OCI-LY3 (cell line): ENCODE data around the gene ABCG4.

Experiments
- H2AFZ ChIP-seq: fragments of 200-600, 300-600 bp; shearing (Covaris generic); 2 replicates; pipeline ENCODE4 v1.6.0; 2014; ENCODE audit warnings: antibody characterized with exemption, low read depth, low read length
- H3K27ac ChIP-seq: fragments of 200-600, 300-600 bp; sonication (generic); 2 replicates; pipeline ENCODE4 v1.5.1; 2014; ENCODE audit warnings: mild to moderate bottlenecking, low read length, moderate library complexity, mixed read lengths
- H3K27me3 ChIP-seq: fragments of 200-600, 300-600 bp; sonication (generic); 2 replicates; pipeline ENCODE4 v1.6.1; 2014; ENCODE audit warnings: low read depth, low read length, mixed read lengths
- H3K36me3 ChIP-seq: fragments of 200-600, 300-600 bp; sonication (generic); replicated peaks from 2 replicates; pipeline ENCODE3; 2014; ENCODE audit warnings: low read depth, low read length, mixed read lengths
- H3K4me1 ChIP-seq: fragments of 300-600, 200-600 bp; sonication (generic); 2 replicates; pipeline ENCODE4 v1.6.1; 2014; ENCODE audit warnings: low read length, mixed read lengths
- H3K4me2 ChIP-seq: fragments of 200-600, 300-600 bp; sonication (generic); 2 replicates; pipeline ENCODE4 v1.6.1; 2014; ENCODE audit warnings: low read length, mixed read lengths
- H3K4me3 ChIP-seq: fragments of 300-600, 200-600 bp; sonication (generic); 2 replicates; pipeline ENCODE4 v1.5.1; 2014; ENCODE audit warnings: antibody characterized with exemption, mild to moderate bottlenecking, low read length, moderate library complexity
- H3K79me2 ChIP-seq: fragments of 300-600, 200-600 bp; shearing (Covaris generic); 2 replicates; pipeline ENCODE4 v1.6.1; 2014; ENCODE audit warnings: mild to moderate bottlenecking, low read length, mixed read lengths
- H3K9ac ChIP-seq: fragments of 300-600, 200-600 bp; shearing (Covaris generic); 2 replicates; pipeline ENCODE4 v1.6.0; 2014; ENCODE audit warnings: mild to moderate bottlenecking, low read length, moderate library complexity
- H3K9me3 ChIP-seq: fragments of 200-600, 300-600 bp; shearing (Covaris generic); 2 replicates; pipeline ENCODE4 v1.6.1; 2014; ENCODE audit warnings: low read length, mixed read lengths; ENCODE audit not compliant: insufficient read depth
- H4K20me1 ChIP-seq: fragments of 200-600, 300-600 bp; sonication (generic); 2 replicates; pipeline ENCODE4 v1.6.1; 2016; ENCODE audit warnings: low read length, mixed read lengths; ENCODE audit not compliant: insufficient read depth
- EZH2phosphoT487 ChIP-seq: fragments of 200-600 bp; shearing (Covaris generic); IDR thresholded peaks from 2 replicates; pipeline ENCODE4 v1.6.1; 2018; ENCODE audit warnings: antibody characterized with exemption, mixed run types, low read depth
- TF ChIP-seq, protein P1 (sequence below): fragments of 200-600, 300-600 bp; sonication (generic); IDR thresholded peaks from 2 replicates; pipeline ENCODE4 v1.5.1; 2014; ENCODE audit warnings: antibody characterized with exemption, low read length, low read depth

Gene ABCG4

DNA sequence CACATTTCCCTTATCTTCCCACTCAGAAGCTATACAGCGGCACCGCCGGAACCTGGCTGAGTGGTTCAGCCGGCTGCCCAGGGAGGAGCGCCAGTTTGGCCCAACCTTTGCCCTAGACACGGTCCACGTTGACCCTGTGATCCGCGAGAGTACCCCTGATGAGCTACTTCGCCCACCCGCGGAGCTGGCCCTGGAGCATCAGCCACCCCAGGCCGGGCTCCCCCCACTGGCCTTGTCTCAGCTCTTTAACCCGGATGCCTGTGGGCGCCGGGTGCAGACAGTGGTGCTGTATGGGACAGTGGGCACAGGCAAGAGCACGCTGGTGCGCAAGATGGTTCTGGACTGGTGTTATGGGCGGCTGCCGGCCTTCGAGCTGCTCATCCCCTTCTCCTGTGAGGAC, 24.6 kb downstream of the ABCG4 start:
- Histone ChIP-seq H2AFZ (no peak overlapping the region), H3K27me3 (no peaks in the 10 kb centered on the region), H3K9me3 (no peaks in the 10 kb centered on the region), H3K9ac (no peak overlapping the region), H3K27ac (no peak overlapping the region), H3K4me3 (no peak overlapping the region), H3K4me1 (peaks cover 6% of the 10 kb centered on the region; the same call in 1 of the 2 replicates), H3K36me3 (peaks cover 2% of the 10 kb centered on the region), H4K20me1 (no peaks in the 10 kb centered on the region), H3K4me2 (no peak overlapping the region), H3K79me2 (no peaks in the 10 kb centered on the region)
- no peak for TF ChIP-seq EZH2phosphoT487
- TF ChIP-seq, protein P1, sequence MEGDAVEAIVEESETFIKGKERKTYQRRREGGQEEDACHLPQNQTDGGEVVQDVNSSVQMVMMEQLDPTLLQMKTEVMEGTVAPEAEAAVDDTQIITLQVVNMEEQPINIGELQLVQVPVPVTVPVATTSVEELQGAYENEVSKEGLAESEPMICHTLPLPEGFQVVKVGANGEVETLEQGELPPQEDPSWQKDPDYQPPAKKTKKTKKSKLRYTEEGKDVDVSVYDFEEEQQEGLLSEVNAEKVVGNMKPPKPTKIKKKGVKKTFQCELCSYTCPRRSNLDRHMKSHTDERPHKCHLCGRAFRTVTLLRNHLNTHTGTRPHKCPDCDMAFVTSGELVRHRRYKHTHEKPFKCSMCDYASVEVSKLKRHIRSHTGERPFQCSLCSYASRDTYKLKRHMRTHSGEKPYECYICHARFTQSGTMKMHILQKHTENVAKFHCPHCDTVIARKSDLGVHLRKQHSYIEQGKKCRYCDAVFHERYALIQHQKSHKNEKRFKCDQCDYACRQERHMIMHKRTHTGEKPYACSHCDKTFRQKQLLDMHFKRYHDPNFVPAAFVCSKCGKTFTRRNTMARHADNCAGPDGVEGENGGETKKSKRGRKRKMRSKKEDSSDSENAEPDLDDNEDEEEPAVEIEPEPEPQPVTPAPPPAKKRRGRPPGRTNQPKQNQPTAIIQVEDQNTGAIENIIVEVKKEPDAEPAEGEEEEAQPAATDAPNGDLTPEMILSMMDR: no peak

DNA sequence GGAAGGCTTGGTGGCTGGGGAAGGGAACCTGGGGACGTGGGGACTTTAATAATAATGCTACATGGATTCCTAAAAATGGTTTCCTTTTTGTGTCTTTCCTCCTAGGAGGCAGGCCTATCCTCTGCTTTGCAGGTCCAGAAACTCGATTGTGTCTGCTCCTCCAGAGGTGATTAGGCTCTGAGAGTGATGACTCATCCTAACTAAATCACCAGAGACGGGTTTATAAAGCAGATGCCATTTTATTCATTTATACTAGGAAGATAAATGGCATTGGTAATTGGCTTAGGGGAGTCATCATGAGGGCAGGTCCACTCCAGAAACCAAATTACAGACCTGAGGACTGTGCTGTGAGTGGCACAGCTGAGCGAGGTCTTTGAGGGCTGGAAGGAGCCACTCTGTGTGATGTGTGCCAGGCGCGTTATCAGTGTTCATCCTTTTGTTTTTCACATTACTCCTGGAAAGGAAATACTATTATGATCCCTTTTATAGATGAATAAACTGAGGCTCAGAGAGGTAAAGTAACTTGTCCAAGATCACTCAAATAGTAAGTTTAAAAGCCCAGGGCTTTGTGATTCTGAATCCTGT, 26.7 kb downstream of the ABCG4 start:
- no peak overlapping the region for H2AFZ ChIP-seq
- no peak overlapping the region for H3K4me3 ChIP-seq
- no peak overlapping the region for H3K27ac ChIP-seq
- no peak overlapping the region for H3K9ac ChIP-seq
- H3K4me1 ChIP-seq: peaks cover 4% of the 10 kb centered on the region; the same call in 1 of the 2 replicates
- no peaks in the 10 kb centered on the region for H3K27me3 ChIP-seq
- no peak overlapping the region for H3K4me2 ChIP-seq
- TF ChIP-seq, protein P1: no peak
- no peak for TF ChIP-seq EZH2phosphoT487
- no peaks in the 10 kb centered on the region for H4K20me1 ChIP-seq
- no peaks in the 10 kb centered on the region for H3K9me3 ChIP-seq
- peaks cover 6% of the 10 kb centered on the region for H3K36me3 ChIP-seq
- no peaks in the 10 kb centered on the region for H3K79me2 ChIP-seq

DNA sequence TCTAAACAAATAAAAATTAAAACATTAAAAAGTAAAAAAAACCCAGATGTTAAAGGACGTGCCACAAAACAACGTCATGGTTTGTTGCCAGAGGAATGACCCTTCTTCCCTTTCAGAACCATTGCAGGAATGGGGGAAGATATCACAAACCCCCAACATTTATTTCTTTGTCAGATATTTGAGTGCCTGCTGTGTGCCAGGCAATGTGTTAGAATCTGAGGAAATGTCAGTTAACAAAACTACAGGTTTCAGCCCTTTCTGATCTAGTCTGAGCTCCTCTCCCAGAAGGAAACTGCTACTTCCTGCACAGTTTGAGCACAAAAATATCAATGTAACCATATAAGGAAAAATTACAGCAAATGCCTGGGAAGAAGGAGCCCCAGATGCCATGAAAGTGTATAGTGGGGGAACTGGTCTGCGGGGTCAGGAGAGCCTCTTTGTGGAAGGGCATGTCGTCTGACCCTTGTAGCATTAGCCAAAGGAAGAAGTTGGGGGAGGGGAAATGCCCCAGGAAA, 29.4 kb downstream of the ABCG4 start:
- Histone ChIP-seq H3K79me2 (no peaks in the 10 kb centered on the region), H3K27ac (no peak overlapping the region), H3K9ac (no peak overlapping the region), H3K9me3 (no peaks in the 10 kb centered on the region), H4K20me1 (no peaks in the 10 kb centered on the region), H3K27me3 (no peaks in the 10 kb centered on the region), H2AFZ (no peak overlapping the region), H3K36me3 (peaks cover 15% of the 10 kb centered on the region), H3K4me2 (no peak overlapping the region), H3K4me1 (peaks cover 4% of the 10 kb centered on the region; the same call in 1 of the 2 replicates), H3K4me3 (no peak overlapping the region)
- no peak for TF ChIP-seq EZH2phosphoT487
- TF ChIP-seq, protein P1: no peak

DNA sequence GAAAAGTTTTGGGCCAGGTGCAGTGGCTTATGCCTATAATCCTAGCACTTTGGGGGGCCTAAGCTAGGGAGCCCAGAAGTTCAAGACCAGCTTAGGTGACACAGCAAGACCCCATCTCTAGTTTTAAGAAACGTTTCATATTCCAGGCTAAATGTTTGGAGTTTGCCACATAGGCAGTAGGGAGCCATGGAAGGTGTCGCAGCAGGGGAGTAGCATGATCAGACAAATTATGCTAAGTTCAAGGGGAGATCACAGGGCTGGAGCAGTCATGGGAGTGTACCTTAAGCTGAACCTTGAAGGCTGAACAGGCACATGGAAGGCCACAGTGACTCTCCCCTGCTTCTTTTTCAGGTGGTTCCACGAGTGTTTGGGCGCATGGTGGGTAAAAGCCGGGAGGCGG, 30.5 kb downstream of the ABCG4 start:
- Histone ChIP-seq H3K4me2 (no peak overlapping the region), H3K4me3 (no peak overlapping the region), H2AFZ (no peak overlapping the region), H3K9ac (no peak overlapping the region), H3K27ac (no peak overlapping the region), H3K27me3 (no peaks in the 10 kb centered on the region), H3K36me3 (peaks cover 23% of the 10 kb centered on the region), H4K20me1 (no peaks in the 10 kb centered on the region), H3K79me2 (no peaks in the 10 kb centered on the region), H3K9me3 (no peaks in the 10 kb centered on the region), H3K4me1 (peaks cover 4% of the 10 kb centered on the region; the same call in 1 of the 2 replicates)
- TF ChIP-seq EZH2phosphoT487: no peak
- TF ChIP-seq, protein P1: no peak
